AG08395 (cell line): Measurements from ENCODE around the gene CSTPP1.

Experiments used
- DNase-seq: peaks from one replicate; pipeline ENCODE4 v3.0.0; 2012; ENCODE audit warnings: mixed read lengths, low spot score

The CSTPP1 gene

GRCh38 chr11:47132981-47133380 lies 196.4 kb downstream of the CSTPP1 start:
- no peak for DNase-seq

GRCh38 chr11:47136327-47136726 lies 199.8 kb downstream of the CSTPP1 start:
- DNase-seq = no peak

GRCh38 chr11:47136921-47137320 lies 200.4 kb downstream of the CSTPP1 start:
- no peak for DNase-seq

GRCh38 chr11:47137476-47137875 lies 200.9 kb downstream of the CSTPP1 start:
- DNase-seq = no peak

- no peak for DNase-seq
Measured at GRCh38 chr11:47139878-47140277, 203.3 kb downstream of the CSTPP1 start.

GRCh38 chr11:47143322-47143721 lies 206.8 kb downstream of the CSTPP1 start:
- DNase-seq = peak; percentile 89

- DNase-seq = no peak
Measured at GRCh38 chr11:47144541-47144940, 208.0 kb downstream of the CSTPP1 start.

- DNase-seq = no peak
Measured at GRCh38 chr11:47147250-47147649, 210.7 kb downstream of the CSTPP1 start.

GRCh38 chr11:47147681-47148080 lies 211.1 kb downstream of the CSTPP1 start:
- DNase-seq = no peak

GRCh38 chr11:47148270-47148669 lies 211.7 kb downstream of the CSTPP1 start:
- no peak for DNase-seq

GRCh38 chr11:47148903-47149531 lies 212.5 kb downstream of the CSTPP1 start:
- DNase-seq = peak; percentile 53

- DNase-seq = no peak
Measured at GRCh38 chr11:47149782-47150181, 213.2 kb downstream of the CSTPP1 start.

- DNase-seq = no peak
Measured at GRCh38 chr11:47152126-47152952, 215.8 kb downstream of the CSTPP1 start.

GRCh38 chr11:47152953-47153950 lies 216.7 kb downstream of the CSTPP1 start:
- DNase-seq = peak; percentile 90

- no peak for DNase-seq
Measured at GRCh38 chr11:47154616-47155570, 218.3 kb downstream of the CSTPP1 start.

- no peak for DNase-seq
Measured at GRCh38 chr11:47155879-47156278, 219.3 kb downstream of the CSTPP1 start.

- DNase-seq = no peak
Measured at GRCh38 chr11:47156333-47156732, 219.8 kb downstream of the CSTPP1 start.

- DNase-seq = no peak
Measured at GRCh38 chr11:47156951-47157350, 220.4 kb downstream of the CSTPP1 start.

GRCh38 chr11:47157805-47158204 lies 221.2 kb downstream of the CSTPP1 start:
- no peak for DNase-seq

- no peak for DNase-seq
Measured at GRCh38 chr11:47158242-47158641, 221.7 kb downstream of the CSTPP1 start.

GRCh38 chr11:47160753-47161133 lies 224.2 kb downstream of the CSTPP1 start:
- no peak for DNase-seq
